Brain microvascular endothelial cell (primary cell): ENCODE measurements around the gene TEX2.
"Not testable (repeated sequence)": the region's sequence is repeated elsewhere in the genome, so short reads cannot be mapped to it uniquely, and the experiment has no call there.

Experiments
- DNase-seq: peaks from one replicate; pipeline ENCODE4 v3.0.0-alpha.2; 2020
- H3K27ac ChIP-seq: fragments of 250-450 bp; sonication (Bioruptor Pico); 2 replicates; pipeline ENCODE4 v1.5.1; 2020; ENCODE audit warnings: mild to moderate bottlenecking, moderate library complexity
- H3K27me3 ChIP-seq: fragments of 250-450 bp; sonication (Bioruptor Pico); replicated peaks from 2 replicates; pipeline ENCODE4 v1.5.1; 2020; ENCODE audit warnings: mild to moderate bottlenecking
- H3K36me3 ChIP-seq: fragments of 250-450 bp; sonication (Bioruptor Pico); replicated peaks from 2 replicates; pipeline ENCODE4 v1.5.1; 2020; ENCODE audit warnings: mild to moderate bottlenecking
- H3K4me3 ChIP-seq: 2 replicates; pipeline ENCODE4 v1.5.1; 2011; ENCODE audit warnings: low read depth, mild to moderate bottlenecking, control low read depth, low read length, moderate library complexity
- CTCF ChIP-seq: IDR thresholded peaks from 2 replicates; pipeline ENCODE4 v1.5.1; 2011; ENCODE audit warnings: low read depth, mild to moderate bottlenecking, moderate library complexity, low read length, control low read depth, inconsistent platforms; ENCODE audit errors: missing control alignments
- in situ Hi-C: cut with HindIII; loops from 2 replicates; pipeline ENCODE4 v1.10.0; 2017; ENCODE audit warnings: low sequenced_read_pairs, low pct_ligation_motif_present

The TEX2 gene

GRCh38 chr17:64180089-64181073, 82.7 kb downstream of the TEX2 start:
- Histone ChIP-seq H3K36me3 (no peaks in the 10 kb centered on the region), H3K4me3 (no peak overlapping the region), H3K27ac (no peak overlapping the region), H3K27me3 (no peaks in the 10 kb centered on the region)
- DNase-seq, result no peak
- TF ChIP-seq CTCF, result no peak
- in situ Hi-C loops, result no loop called here

- DNase-seq, in situ Hi-C loops, H3K36me3 ChIP-seq, H3K4me3 ChIP-seq, H3K27ac ChIP-seq, H3K27me3 ChIP-seq: not testable (repeated sequence)
Measured at GRCh38 chr17:64179024-64179423, 84.0 kb downstream of the TEX2 start.

- H3K27ac ChIP-seq, result no peak overlapping the region
- no peak for TF ChIP-seq CTCF
- DNase-seq, result no peak
- H3K27me3 ChIP-seq, result no peaks in the 10 kb centered on the region
- in situ Hi-C loops, result no loop called here
- H3K36me3 ChIP-seq, result no peaks in the 10 kb centered on the region
- no peak overlapping the region for H3K4me3 ChIP-seq
Measured at GRCh38 chr17:64178011-64178825, 84.8 kb downstream of the TEX2 start.

- TF ChIP-seq CTCF, result no peak
- H3K4me3 ChIP-seq, result no peak overlapping the region
- in situ Hi-C loops, result no loop called here
- H3K36me3 ChIP-seq, result no peaks in the 10 kb centered on the region
- H3K27me3 ChIP-seq, result no peaks in the 10 kb centered on the region
- H3K27ac ChIP-seq, result no peak overlapping the region
- no peak for DNase-seq
Measured at GRCh38 chr17:64177311-64178010, 85.6 kb downstream of the TEX2 start.

- in situ Hi-C loops, result no loop called here
- H3K27ac ChIP-seq, result no peak overlapping the region
- no peak for TF ChIP-seq CTCF
- no peak overlapping the region for H3K4me3 ChIP-seq
- no peaks in the 10 kb centered on the region for H3K27me3 ChIP-seq
- no peaks in the 10 kb centered on the region for H3K36me3 ChIP-seq
- DNase-seq, result no peak
Measured at GRCh38 chr17:64176556-64176955, 86.5 kb downstream of the TEX2 start.
